ENCODE measurements around the gene IP6K3.

IP6K3 gene

DNA sequence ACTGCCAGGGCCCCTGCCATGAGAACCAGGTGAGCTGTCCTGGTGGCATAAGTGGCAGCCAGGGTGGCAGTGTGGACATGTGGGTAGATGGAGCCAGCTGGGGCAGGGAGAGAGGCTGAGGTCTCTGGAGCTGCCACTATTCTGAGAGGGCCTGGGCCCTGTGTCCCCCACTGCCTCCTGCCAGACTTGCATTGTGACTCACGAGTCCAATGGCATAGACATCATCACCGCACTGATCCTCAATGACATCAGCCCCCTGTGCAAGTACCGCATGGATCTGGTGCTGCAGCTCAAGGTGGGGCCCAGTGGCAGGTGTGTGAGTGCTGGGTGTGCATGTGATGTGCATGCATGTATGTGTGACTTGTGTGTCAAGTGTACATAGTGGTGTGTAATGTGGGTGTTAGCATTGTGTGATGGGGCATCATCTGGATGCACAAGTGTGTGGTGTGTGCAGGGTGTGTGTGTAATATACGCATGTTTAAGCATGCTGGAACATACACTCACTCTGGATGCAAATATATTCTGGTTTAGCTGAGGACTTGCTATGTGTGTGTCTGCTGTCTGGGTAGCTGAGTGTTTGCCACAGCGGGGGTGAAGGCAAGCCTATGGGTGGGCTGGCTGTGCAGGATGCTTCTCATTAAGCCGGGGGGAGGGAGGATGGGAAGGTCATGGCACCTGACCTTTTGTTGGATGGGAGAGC is 60.3 kb downstream of the IP6K3 start:
- DNase-seq, result no peak

DNA sequence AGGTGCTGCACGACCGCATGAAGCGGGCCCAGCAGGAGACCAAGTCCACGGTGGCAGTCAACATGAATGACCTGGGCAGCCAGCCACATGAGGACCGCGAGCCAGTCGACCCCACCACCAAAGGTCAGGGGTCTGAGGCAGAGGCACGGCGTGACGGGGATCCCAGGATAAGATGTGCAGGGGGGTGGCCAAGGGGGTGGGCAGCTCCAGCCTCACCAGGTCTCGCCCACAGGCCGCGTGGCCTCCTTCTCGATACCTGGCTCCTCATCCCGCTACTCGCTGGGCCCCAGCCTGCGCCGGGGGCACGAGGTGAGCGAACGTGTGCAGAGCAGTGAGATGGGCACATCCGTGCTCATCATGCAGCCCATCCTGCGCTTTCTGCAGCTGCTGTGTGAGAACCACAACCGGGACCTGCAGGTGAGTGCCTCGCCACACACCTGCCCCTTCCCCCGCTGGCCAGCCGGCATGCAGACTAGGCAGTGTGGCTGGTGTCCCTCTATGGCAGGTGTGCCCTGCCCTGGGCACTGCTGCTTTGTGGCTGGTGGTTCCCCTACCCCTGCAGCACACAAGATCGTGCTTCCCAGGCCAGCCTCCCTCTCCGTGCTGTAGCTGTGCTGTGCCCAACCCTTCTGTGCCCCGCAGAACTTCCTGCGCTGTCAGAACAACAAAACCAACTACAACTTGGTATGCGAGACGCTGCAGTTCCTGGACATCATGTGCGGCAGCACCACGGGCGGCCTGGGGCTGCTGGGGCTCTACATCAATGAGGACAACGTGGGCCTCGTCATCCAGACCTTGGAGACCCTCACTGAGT is 61.1 kb downstream of the IP6K3 start:
- no peak for DNase-seq

DNA sequence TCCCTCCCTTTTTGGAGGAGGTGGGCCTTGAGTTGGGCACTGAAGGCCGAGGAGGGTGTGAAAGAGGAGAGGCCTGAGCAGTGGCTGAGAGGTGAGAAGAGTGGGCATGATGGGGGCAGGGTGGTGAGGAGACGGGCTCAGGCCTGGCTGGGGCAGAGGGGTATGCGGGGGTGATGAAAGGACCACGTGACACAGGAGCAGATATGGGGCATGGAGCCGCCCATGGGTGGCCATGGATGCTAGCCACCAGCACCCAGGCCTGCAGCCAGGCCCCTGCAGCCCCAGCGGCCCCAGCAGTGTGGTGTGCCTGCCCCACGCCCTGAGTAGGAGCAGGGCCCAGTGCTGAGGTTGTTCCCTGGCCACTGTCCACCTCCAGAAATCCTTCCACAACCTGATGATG is 61.7 kb downstream of the IP6K3 start:
- DNase-seq, result no peak

DNA sequence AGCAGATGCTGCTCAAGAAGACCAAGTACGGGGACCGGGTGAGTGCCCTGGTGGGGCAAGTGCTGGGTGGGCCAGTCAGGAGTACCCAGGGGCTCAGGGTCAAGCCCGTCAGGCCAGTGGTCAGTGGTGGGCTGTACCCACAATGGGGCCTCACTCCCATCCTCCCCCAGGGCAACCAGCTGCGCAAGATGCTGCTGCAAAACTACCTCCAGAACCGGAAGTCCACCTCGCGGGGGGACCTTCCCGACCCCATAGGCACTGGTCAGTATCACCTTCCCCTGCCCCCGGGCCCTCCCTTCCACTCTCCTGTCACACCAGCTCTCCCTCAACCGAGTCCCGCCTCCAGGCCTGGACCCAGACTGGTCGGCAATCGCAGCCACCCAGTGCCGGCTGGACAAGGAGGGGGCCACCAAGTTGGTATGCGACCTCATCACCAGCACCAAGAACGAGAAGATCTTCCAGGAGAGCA is 62.2 kb downstream of the IP6K3 start:
- no peak for DNase-seq

DNA sequence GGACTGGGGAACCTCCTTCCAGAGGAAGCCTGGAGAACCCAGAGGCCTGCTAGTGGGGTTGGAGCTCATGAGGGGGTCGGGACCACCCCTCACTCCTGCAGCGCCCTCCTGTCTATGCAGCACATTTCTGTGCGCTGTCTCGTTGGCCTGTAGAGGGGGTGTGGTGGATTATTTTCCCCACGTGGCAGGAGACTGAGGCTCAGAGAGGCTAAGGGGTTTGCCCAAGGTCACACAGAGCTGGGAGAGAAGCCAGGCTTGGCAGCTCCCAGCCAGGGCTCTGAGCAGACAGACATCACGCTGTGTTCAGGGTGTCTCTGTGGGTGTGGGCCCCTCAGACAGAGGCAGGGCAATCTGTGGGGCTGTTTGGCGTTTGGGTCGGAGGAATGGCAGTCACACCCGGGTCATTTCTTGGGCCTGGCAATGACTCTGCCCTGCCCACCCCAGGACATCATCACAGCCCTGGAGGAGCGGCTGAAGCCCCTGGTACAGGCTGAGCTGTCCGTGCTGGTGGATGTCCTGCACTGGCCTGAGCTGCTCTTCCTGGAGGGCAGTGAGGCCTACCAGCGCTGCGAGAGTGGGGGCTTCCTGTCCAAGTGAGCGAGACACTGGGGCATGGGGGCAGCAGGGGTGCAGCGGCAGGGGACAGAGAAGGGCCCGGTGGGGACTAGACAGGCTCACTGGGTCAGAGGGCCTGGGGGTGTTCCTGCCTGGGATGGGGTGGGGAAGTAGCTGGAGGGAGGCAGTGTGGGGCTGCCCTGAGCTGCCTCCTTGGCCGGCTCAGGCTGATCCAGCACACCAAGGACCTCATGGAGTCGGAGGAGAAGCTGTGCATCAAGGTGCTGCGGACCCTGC is 62.9 kb downstream of the IP6K3 start:
- DNase-seq, result no peak

DNA sequence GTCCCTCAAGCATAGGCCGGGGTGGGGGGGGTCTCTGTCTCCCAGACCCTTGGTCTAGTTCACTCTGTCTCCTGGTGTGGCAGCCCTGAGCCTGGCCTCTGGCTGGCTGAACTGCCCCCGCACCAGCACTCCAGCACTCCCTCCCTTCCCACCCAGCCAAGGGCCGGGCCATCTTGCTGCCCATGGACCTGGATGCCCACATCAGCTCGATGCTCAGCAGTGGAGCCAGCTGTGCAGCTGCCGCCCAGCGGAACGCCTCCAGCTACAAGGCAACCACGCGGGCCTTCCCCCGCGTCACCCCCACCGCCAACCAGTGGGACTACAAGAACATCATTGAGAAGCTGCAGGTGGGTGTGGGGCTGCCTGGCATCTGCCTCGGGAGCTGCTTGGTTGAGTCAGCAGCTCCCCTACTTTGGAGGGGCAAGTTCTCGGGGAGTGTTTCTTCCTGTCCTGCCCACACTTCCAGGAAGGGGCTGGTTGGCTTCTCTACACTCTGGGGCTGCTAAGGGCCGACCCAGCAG is 63.6 kb downstream of the IP6K3 start:
- DNase-seq, result no peak

DNA sequence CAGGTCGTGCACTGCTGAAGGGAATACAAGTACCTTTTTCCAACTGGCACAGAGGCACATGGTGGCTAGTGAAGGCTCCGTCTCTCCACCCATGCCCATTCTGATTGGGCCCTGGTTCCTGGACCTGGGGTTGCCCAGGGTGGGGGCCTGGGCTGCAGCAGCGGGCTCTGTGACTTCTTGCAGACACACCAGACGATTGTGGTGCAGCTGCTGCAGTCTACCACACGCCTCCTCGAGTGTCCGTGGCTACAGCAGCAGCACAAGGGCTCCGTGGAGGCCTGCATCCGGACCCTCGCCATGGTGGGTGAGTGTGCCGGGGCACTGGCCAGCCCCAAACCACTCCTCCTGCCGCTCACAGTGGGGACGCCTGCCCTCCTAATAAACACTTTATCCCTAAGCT is 64.4 kb downstream of the IP6K3 start:
- no peak for DNase-seq

DNA sequence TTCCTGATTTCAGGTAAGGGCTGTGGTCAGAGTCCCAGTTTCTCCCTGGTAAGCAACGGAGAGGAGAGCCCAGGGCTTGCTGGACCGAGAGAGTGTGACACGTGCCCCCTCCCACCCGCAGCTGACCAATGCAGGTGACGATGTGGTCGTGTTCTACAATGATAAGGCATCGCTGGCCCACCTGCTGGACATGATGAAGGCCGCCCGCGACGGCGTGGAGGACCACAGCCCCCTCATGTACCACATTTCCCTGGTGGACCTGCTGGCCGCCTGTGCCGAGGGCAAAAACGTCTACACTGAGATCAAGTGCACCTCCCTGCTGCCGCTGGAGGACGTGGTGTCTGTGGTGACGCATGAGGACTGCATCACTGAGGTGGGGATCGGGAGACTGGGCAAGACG is 66.9 kb downstream of the IP6K3 start:
- no peak for DNase-seq

DNA sequence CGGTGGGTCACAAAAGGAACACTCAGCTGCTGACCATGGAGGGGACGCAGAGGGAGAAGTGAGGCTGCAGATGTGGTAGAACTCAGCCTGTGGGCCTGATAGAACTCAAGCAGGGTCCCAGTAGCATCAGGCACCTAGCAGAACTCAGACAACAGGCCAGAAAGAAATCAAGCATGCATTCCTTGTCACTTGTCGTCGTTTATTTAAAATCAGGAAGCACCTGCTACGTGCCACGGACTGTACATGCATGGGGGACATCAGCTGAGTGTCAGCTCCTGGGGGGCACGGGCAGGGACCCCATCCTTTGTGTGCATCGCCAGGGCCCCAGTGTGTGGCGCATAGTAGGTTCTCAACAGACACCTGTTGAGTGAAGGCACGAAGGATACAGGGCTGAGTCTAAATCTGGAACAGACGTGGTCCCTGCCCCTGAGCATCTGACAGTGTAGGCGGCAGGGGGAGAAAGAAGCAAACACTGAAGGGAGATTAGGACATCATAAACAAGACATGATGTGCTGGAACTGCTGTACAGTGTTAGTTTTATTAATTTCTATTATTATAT is 67.7 kb downstream of the IP6K3 start:
- DNase-seq, result no peak

DNA sequence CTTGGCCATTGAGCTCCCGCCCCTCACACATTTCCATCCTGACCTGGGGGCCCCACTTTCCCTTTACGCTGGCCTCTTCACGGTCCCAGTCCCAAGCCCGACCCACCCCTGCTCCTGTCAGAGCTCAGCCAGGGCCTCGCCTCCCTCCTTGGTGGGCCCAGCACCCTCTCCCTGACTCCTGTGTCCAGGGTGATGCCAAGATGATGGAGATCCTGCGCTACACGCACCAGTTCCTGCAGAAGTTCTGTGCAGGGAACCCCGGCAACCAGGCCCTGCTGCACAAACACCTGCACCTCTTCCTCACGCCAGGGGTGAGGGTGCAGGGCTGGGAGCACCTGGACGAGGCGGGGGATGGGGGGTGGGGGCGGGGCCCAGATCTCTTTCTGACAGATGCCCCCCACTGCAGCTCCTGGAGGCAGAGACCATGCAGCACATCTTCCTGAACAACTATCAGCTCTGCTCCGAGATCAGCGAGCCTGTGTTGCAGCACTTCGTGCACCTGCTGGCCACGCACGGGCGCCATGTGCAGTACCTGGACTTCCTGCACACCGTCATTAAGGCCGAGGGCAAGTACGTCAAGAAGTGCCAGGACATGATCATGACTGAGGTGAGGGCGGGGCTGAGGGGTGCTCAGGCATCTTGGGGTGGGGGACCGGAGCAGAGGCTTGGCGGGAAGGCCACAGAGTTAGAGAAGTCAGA is 68.3 kb downstream of the IP6K3 start:
- no peak for DNase-seq

DNA sequence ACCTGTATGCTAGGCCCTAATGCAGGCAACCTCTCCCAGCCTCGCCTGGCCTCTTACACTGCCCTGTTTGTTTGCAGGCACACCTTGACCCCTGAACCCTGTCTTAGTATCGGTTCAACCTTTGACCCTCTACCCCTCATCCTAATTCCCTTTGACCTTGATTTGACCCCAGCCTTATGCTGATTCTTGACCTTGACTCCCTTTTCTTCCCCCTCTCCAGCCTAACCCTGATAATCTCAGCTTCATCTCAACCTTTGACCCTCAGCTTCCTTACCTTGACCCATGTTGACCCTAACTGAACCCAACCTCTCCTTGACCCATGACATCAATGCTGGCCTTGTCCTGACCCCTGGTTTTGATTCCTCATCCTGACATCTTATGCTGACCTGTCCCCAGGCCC is 69.0 kb downstream of the IP6K3 start:
- DNase-seq, result no peak

DNA sequence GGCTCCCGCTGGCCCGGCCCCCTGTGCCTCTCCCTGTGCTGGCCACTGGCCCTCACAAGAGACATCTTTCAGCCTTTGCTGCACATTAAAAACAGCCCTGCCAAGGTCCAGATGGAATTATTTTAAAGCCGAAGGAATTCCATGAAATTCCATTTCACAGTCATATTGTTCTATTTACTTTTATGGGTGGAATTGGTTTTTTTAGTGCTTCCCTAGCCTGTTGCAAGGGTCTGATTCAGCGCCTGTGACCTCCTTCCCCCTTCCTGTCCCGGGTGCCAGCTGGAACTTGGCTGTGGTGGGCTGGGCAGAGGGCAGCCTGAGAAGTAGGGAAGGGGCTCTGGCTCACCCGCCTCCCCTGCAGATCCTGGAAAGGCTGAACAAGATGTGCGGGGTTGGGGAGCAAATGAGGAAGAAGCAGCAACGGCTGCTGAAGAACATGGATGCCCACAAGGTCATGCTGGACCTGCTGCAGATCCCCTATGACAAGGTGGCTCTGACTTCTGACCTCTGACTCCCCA is 69.5 kb downstream of the IP6K3 start:
- peak; percentile 61 for DNase-seq

DNA sequence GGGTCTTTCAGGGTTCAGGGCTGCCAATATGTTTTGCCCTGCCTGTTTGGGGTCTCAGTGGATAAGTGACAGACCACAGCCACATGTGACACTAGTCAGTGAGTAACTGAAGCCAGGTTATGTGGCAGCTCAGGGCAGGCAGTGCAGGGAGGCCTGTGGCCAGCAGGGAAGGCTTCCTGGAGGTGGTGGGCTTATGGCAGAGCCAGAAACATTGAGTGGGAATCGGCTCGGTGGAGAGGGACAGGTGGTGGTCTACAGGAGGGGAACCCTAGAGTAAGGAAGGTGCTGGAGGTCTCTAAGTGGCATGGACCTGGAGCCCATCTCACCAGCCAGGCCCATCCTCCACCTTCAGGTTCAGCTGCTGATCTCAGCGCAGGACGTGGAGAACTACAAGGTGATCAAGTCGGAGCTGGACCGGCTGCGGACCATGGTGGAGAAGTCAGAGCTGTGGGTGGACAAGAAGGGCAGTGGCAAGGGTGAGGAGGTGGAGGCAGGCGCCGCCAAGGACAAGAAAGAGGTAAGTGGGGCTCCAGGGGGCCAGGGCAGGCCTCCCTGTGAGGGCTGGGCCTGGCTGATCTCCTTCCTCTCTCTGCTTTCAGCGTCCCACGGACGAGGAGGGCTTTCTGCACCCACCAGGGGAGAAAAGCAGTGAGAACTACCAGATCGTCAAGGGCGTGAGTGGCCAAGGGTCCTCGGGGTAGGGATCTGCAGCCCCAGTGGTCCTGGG is 70.1 kb downstream of the IP6K3 start:
- DNase-seq, result no peak

DNA sequence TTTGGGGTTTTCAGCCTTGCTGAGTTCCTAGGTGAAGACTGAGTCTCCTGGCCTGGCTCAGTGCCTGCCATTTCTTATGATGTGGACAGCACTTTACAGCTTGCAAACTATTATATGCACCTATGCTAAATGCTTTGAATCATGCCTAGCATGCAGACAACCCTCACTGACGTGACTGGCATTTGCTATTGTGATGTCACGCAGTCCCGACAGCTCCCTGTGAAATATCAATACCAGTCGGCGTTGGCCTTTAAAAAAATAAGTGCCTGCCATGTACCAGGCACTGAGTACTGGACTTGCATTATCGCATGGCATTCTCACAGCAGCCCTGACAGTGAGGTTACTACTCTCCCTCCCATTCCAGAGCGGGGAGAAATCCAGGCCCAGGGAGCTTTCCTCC is 70.7 kb downstream of the IP6K3 start:
- DNase-seq, result no peak

DNA sequence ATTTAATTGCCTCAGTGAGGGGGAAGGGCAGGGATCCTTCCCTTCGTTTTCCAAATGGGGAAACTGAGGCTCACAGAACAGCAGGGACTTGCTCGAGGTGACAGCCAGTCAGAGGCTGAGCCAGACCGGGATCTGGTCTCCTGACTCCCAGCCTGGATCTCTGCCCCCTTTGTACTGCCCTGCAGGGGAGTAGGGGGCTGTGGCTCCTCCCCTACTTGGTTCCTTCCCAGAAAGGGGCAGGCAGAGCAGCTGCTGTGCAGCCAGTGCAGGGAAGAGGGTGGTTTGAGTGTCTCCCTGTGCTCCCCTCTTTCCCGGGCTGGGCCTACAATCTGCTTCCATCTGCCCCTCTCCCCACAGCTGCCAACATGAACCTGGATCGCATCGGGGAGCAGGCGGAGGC is 72.9 kb downstream of the IP6K3 start:
- no peak for DNase-seq

DNA sequence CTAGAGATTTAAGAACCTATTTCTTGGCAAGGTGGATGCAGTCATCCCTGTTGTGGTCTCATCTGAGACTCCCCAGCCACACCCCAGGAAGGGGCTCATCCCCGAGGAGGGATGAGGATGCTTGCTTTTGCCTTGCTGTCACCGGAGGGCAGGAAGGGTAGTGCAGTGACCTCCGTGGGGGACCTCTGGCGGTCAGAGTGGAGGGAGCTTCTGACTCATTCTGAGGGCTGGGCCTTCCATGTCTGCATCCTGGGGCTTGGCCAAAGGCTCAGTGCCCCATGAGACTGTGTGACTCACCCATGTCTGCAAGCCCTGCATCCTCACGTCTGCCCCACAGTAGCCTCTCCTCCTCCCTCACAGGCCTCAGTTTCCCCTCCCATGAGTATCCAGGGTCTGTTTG is 73.9 kb downstream of the IP6K3 start:
- peak; percentile 94 for DNase-seq

DNA sequence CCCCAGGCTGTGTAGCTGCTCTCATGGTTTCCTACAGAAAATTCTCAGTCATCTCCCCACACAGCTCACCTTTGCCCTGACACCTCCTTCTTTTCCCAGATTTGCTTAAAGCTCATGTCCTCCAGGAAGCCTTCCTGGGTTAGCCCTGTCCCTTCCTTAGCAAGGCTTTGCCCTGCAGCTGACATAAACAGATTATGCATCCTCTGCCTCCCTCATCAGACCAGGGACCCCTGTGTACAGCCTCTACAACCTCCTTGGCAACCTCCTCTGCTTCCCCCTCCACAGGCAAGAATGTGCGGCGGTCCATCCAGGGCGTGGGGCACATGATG is 75.0 kb downstream of the IP6K3 start:
- DNase-seq, result no peak
